GM12878 (cell line): ENCODE measurements around the gene TRPV3.
"Not testable (repeated sequence)": the region's sequence is repeated elsewhere in the genome, so short reads cannot be mapped to it uniquely, and the experiment has no call there.

Source experiments
- BMI1 ChIP-seq: fragments of 450-650 bp; IDR thresholded peaks from 2 replicates; pipeline ENCODE4 v1.6.1; 2016; ENCODE audit warnings: mild to moderate bottlenecking, moderate library complexity, borderline replicate concordance
- GABPA ChIP-seq: IDR thresholded peaks from 2 replicates; pipeline ENCODE4 v1.6.1; 2014; ENCODE audit warnings: antibody characterized with exemption, low read depth, mild to moderate bottlenecking, inconsistent platforms
- HDAC6 ChIP-seq: fragments of 200-600 bp; sonication (generic); IDR thresholded peaks from one replicate; pipeline ENCODE4 v1.8.0; 2017; ENCODE audit warnings: antibody characterized with exemption; ENCODE audit not compliant: unreplicated experiment
- JUND ChIP-seq: IDR thresholded peaks from 2 replicates; pipeline ENCODE4 v1.6.1; 2012; ENCODE audit warnings: low read depth, mild to moderate bottlenecking, low read length, improper control_type of control experiment, moderate library complexity
- KDM1A ChIP-seq: fragments of 200-600 bp; sonication (generic); IDR thresholded peaks from 2 replicates; pipeline ENCODE4 v1.6.1; 2016; ENCODE audit warnings: borderline replicate concordance
- MEF2A ChIP-seq: IDR thresholded peaks from 2 replicates; pipeline ENCODE4 v1.6.1; 2011; ENCODE audit warnings: low read depth, mild to moderate bottlenecking, low read length, moderate library complexity; ENCODE audit not compliant: insufficient read depth
- MEF2B ChIP-seq: fragments of 450-650 bp; IDR thresholded peaks from 2 replicates; pipeline ENCODE4 v1.6.1; 2018; ENCODE audit warnings: mild to moderate bottlenecking, moderate library complexity; ENCODE audit not compliant: partially characterized antibody, poor library complexity, severe bottlenecking
- POLR2AphosphoS5 ChIP-seq: IDR thresholded peaks from 2 replicates; pipeline ENCODE4 v1.6.1; 2011; ENCODE audit warnings: mild to moderate bottlenecking, low read length, inconsistent platforms
- RB1 ChIP-seq: fragments of 450-650 bp; formaldehyde crosslinking; IDR thresholded peaks from 2 replicates; pipeline ENCODE4 v1.6.1; 2017; ENCODE audit warnings: mild to moderate bottlenecking, borderline replicate concordance
- SMARCA5 ChIP-seq: fragments of 450-650 bp; IDR thresholded peaks from 2 replicates; pipeline ENCODE4 v1.6.1; 2017; ENCODE audit warnings: mild to moderate bottlenecking
- SUZ12 ChIP-seq: fragments of 200-600 bp; sonication (generic); IDR thresholded peaks from one replicate; pipeline ENCODE4 v1.6.1; 2018; ENCODE audit warnings: antibody characterized with exemption, mild to moderate bottlenecking; ENCODE audit not compliant: unreplicated experiment
- TCF12 ChIP-seq: IDR thresholded peaks from 2 replicates; pipeline ENCODE4 v1.6.1; 2011; ENCODE audit warnings: low read depth, mild to moderate bottlenecking, low read length
- TF ChIP-seq, protein P1 (sequence below), 3 experiments: IDR thresholded peaks in 2 of 3; conservative IDR thresholded peaks in 1 of 3; 2 replicates each; pipeline ENCODE4 v1.5.1; 2011; ENCODE audit warnings: low read depth in 3 of 3, low read length in 3 of 3, mild to moderate bottlenecking in 3 of 3, control low read depth in 2 of 3, moderate library complexity in 2 of 3, inconsistent platforms in 1 of 3, mixed read lengths in 1 of 3; ENCODE audit not compliant: control insufficient read depth in 2 of 3, insufficient read depth in 1 of 3; ENCODE audit errors: extremely low read depth in 1 of 3
- TF ChIP-seq, protein P2 (sequence below): IDR thresholded peaks from 2 replicates; pipeline ENCODE4 v1.6.1; 2012; ENCODE audit warnings: mild to moderate bottlenecking, low read depth, low read length

DNA sequence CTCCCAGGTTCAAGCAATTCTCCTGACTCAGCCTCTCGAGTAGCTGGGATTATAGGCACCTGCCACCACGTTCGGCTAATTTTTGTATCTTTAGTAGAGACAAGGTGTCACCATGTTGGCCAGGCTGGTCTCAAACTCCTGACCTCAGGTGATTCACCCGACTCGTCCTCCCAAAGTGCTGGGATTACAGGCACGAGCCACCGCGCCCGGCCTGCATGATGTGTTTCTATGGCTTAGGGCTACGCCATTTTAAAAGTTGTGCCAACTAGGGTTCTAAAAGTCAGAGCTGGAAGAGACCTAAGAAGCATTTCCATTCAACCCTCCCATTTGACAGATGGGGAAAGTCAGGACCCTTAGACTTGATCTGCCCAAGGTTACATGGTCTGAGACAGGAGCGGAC is 43.4 kb downstream of the TRPV3 start:
- not testable (repeated sequence) for TF ChIP-seq HDAC6, GABPA, SUZ12, TCF12, MEF2A, SMARCA5, POLR2AphosphoS5, BMI1, JUND, MEF2B, RB1, KDM1A
- TF ChIP-seq, protein P1, sequence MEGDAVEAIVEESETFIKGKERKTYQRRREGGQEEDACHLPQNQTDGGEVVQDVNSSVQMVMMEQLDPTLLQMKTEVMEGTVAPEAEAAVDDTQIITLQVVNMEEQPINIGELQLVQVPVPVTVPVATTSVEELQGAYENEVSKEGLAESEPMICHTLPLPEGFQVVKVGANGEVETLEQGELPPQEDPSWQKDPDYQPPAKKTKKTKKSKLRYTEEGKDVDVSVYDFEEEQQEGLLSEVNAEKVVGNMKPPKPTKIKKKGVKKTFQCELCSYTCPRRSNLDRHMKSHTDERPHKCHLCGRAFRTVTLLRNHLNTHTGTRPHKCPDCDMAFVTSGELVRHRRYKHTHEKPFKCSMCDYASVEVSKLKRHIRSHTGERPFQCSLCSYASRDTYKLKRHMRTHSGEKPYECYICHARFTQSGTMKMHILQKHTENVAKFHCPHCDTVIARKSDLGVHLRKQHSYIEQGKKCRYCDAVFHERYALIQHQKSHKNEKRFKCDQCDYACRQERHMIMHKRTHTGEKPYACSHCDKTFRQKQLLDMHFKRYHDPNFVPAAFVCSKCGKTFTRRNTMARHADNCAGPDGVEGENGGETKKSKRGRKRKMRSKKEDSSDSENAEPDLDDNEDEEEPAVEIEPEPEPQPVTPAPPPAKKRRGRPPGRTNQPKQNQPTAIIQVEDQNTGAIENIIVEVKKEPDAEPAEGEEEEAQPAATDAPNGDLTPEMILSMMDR (IDR thresholded peaks at IDR 0.05 in 2 of 3, conservative IDR thresholded peaks at IDR 0.05 in 1 of 3; ENCODE audit: control insufficient read depth in 2 of 3, extremely low read depth in 1 of 3, insufficient read depth in 1 of 3, low read depth in 3 of 3, low read length in 3 of 3) = not testable (repeated sequence)
- TF ChIP-seq, protein P2, sequence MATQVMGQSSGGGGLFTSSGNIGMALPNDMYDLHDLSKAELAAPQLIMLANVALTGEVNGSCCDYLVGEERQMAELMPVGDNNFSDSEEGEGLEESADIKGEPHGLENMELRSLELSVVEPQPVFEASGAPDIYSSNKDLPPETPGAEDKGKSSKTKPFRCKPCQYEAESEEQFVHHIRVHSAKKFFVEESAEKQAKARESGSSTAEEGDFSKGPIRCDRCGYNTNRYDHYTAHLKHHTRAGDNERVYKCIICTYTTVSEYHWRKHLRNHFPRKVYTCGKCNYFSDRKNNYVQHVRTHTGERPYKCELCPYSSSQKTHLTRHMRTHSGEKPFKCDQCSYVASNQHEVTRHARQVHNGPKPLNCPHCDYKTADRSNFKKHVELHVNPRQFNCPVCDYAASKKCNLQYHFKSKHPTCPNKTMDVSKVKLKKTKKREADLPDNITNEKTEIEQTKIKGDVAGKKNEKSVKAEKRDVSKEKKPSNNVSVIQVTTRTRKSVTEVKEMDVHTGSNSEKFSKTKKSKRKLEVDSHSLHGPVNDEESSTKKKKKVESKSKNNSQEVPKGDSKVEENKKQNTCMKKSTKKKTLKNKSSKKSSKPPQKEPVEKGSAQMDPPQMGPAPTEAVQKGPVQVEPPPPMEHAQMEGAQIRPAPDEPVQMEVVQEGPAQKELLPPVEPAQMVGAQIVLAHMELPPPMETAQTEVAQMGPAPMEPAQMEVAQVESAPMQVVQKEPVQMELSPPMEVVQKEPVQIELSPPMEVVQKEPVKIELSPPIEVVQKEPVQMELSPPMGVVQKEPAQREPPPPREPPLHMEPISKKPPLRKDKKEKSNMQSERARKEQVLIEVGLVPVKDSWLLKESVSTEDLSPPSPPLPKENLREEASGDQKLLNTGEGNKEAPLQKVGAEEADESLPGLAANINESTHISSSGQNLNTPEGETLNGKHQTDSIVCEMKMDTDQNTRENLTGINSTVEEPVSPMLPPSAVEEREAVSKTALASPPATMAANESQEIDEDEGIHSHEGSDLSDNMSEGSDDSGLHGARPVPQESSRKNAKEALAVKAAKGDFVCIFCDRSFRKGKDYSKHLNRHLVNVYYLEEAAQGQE = not testable (repeated sequence)
